NCI-H1417 (cell line): ENCODE measurements around the gene CBFA2T3.
A peak's percentile ranks its signal among the peaks of the same experiment; 100 is the strongest.
"Not testable (repeated sequence)": the region's sequence is repeated elsewhere in the genome, so short reads cannot be mapped to it uniquely, and the experiment has no call there.

Source experiments
- DNase-seq, 3 experiments: peaks; one replicate each; lab custom pipeline; 2025; lab: John Stamatoyannopoulos, UW

Gene CBFA2T3

GRCh38 chr16:88977018-88977811, at the start of gene CBFA2T3:
Gene CBFA2T3 (minus strand): TSS chr16:88977207. CDS start chr16:88976807, 400 bp downstream.
- no peak for DNase-seq

- DNase-seq: no peak
Measured at GRCh38 chr16:89026121-89026612, 49.2 kb upstream of the CBFA2T3 start.

- no peak for DNase-seq
Measured at GRCh38 chr16:89025636-89026035, 48.6 kb upstream of the CBFA2T3 start.

GRCh38 chr16:89024546-89025060, 47.6 kb upstream of the CBFA2T3 start:
- no peak for DNase-seq

- peak in 1 of 3 experiments; percentile 18 for DNase-seq
Measured at GRCh38 chr16:89023621-89024511, 46.9 kb upstream of the CBFA2T3 start.

- no peak for DNase-seq
Measured at GRCh38 chr16:89023151-89023551, 46.1 kb upstream of the CBFA2T3 start.

- peak in 2 of 3 experiments; percentile 22 to 45 for DNase-seq
Measured at GRCh38 chr16:89022051-89022836, 45.2 kb upstream of the CBFA2T3 start.

- DNase-seq: no peak
Measured at GRCh38 chr16:89020925-89021595, 44.1 kb upstream of the CBFA2T3 start.

- DNase-seq: no peak
Measured at GRCh38 chr16:89020068-89020924, 43.3 kb upstream of the CBFA2T3 start.

GRCh38 chr16:89019511-89019910, 42.5 kb upstream of the CBFA2T3 start:
- DNase-seq: no peak

GRCh38 chr16:89018282-89019158, 41.5 kb upstream of the CBFA2T3 start:
- DNase-seq: no peak

GRCh38 chr16:89017543-89018281, 40.7 kb upstream of the CBFA2T3 start:
- DNase-seq: no peak

- DNase-seq: not testable (repeated sequence)
Measured at GRCh38 chr16:89016561-89016960, 39.6 kb upstream of the CBFA2T3 start.

GRCh38 chr16:89015271-89015859, 38.4 kb upstream of the CBFA2T3 start:
- DNase-seq: no peak

GRCh38 chr16:89014403-89015230, 37.6 kb upstream of the CBFA2T3 start:
- DNase-seq: no peak

- no peak for DNase-seq
Measured at GRCh38 chr16:89013692-89014402, 36.8 kb upstream of the CBFA2T3 start.
